ENCODE measurements around the gene CYTH3. TPM values are rescaled to one million over a fixed set of nuclear protein-coding genes. Genes with fewer than 3 reads are reported as not detected.

Gene CYTH3
- total RNA-seq, 1 donor from 2014 or later: 24.9 TPM

GRCh38 chr7:6147627-6148026 is 124.8 kb downstream of the CYTH3 start:
- intact Hi-C loops (cut with DNase I): no loop called here
- no peak for DNase-seq (ENCODE audit: low spot score)

DNA sequence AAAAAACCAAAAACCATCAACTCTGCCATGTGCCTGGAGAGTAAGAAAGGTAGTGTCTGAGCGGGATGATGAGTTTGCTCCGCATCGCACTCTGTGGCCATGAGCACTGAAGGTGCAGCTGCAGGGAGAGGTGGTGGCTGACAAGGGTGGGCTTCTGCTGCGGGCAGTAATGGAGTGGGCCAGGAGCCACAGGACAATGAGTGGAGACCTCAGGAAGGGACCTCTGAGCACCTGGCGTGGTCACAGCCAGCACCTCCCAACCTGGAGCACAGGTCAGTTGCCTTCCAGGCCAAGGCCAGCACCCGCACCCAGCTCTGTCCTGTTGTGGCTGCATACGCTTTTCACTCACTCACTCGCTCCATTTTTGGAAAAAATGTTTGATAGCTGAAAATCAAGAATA is 125.8 kb downstream of the CYTH3 start:
- intact Hi-C loops (cut with DNase I): no loop called here

DNA sequence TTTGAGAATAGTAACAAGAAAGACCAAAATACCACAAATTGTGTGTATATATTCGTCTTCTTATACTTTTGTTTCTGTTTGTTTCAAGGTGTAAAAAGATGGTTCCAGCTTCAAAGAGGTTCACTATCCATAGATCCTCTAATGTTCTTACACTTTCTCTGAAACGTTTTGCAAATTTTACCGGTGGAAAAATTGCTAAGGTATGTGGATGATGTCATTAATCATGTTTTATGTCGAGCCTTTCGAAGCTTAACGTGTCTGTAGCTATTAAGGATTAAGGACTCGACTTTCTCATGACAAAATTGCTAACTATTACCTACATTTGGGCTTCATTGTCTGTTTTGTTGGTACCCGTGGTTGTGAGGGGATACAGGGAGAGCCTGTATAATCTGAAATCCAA is 128.4 kb downstream of the CYTH3 start:
- no peak for DNase-seq (ENCODE audit: low spot score)
- intact Hi-C loops (cut with DNase I): no loop called here

More for the DNA sequence above, 125.8 kb downstream of the CYTH3 start:
- no peak for DNase-seq (ENCODE audit: low spot score)

DNA sequence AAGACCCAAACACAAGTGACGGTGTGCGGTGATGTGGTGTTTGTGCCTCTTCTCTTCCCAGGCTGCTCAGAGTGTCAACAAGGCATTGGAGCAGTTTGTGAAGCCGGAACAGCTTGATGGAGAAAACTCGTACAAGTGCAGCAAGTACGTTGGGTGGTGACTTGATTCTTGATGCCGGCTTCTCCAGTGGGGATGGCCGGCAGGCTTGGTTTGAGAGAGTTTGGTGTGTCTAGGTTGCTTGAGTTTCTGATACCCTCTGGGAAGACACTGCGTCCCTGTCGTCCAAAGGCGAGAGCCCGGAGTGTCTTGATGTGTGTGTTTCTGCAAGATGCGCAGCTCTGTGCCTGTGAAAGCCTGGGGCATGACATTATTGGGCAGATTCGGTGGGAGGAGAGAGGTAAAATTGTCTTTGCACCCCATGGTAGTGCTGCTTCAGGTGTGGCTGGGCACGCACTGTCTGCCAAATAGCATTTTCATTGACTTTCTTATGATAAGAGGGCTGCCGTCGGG is 129.5 kb downstream of the CYTH3 start:
- DNase-seq (ENCODE audit: low spot score): no peak
- intact Hi-C loops (cut with DNase I): no loop called here

DNA sequence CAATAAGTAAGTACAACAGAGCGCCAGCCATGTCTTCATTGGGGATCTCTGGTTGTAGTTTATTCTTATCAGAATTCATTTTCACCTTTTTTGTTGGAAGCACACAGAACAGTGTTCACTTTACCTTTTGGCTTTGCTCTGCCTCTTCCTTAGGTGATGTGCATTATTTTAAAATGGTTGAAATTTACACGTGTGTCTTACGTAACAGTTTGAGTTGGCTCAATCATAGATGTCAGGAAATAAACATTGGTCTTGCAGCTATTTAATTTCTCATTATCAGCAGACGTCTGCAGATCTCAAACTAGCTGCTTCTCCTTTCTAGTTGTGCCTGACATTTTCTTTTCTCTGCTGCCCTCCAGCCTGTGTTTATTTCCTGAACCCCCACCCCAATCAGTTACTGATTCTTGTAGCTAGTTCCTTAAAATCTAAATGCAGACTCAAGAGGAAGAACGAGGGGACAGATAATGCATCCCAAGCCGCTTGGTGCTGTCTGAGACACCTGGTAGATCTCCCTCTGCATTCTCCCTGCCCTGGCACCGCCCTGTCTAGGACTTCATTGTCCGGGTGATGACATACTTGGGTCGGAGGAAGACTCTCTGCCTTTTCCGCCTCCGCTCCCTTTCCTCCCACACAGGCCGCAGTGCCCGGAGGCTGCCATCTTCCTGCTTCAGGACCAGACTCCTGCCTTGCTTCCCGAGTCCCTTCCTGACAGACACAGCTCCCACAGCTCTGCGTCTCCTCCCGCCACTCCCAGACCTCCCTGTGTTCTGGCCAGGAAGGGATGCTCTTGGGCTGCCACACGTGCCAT is 133.0 kb downstream of the CYTH3 start:
- no peak for DNase-seq (ENCODE audit: low spot score)
- intact Hi-C loops (cut with DNase I): no loop called here

DNA sequence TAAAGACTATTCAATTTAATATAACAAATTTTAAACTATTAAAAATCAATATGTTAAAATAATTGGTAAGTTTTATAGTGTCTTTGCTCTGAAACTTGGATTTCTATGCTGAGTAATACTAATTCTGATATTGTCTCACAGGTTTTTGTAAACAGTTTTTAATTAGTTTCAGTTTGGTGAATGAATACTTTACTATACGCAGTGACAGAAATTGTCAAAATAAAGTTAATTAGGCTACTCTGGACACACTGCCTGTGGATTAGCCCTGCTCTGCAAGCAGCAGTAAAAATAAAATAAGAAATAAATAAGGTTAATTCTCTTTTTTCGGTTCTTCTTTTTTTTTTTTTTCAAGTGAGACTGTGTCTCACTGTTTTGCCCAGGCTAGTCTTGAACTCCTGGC is 135.9 kb downstream of the CYTH3 start:
- intact Hi-C loops (cut with DNase I): no loop called here
- DNase-seq (ENCODE audit: low spot score): no peak

GRCh38 chr7:6133249-6133648 is 139.2 kb downstream of the CYTH3 start:
- DNase-seq (ENCODE audit: low spot score): no peak
- intact Hi-C loops (cut with DNase I): no loop called here

- intact Hi-C loops (cut with DNase I): no loop called here
- DNase-seq (ENCODE audit: low spot score): no peak
Measured at GRCh38 chr7:6130007-6130587, 142.3 kb downstream of the CYTH3 start.

- no peak for DNase-seq (ENCODE audit: low spot score)
- intact Hi-C loops (cut with DNase I): no loop called here
Measured at GRCh38 chr7:6128205-6128604, 144.2 kb downstream of the CYTH3 start.

DNA sequence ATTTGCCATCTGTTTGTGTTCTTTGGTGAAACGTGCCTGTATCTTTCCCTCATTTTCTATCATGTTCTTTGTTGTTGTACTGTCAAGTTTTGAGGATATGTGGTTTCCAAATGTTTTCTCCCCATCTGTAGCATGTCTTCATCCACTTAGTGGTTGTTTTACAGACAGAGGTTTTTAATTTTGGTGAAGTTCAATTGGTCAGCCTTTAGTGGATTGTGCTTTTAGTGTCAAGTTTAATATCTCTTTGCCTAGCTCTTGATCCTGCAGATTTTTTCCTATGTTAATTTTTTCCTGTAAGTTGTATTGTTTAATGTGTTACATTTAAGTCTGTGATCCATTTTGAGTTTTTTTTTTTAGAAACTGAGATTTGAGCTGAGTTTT is 145.3 kb downstream of the CYTH3 start:
- no peak for DNase-seq (ENCODE audit: low spot score)
- intact Hi-C loops (cut with DNase I): no loop called here

DNA sequence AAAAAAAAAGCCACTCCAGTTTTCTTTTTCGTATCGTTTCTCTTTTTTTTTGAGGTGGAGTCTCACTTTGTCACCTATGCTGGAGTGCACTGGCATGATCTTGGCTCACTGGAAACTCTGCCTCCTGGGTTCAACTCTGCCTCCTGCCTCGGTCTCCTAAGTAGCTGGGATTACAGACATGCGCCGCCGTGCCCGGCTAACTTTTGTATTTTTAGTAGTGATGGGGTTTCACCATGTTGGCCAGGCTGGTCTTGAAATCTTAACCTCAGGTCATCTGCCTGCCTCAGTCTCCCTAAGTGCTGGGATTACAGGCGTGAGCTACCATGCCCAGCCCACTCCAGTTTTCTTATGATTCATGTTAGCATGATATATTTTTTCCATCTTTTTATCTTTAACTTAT is 148.6 kb downstream of the CYTH3 start:
- intact Hi-C loops (cut with DNase I): no loop called here
- DNase-seq (ENCODE audit: low spot score): no peak

DNA sequence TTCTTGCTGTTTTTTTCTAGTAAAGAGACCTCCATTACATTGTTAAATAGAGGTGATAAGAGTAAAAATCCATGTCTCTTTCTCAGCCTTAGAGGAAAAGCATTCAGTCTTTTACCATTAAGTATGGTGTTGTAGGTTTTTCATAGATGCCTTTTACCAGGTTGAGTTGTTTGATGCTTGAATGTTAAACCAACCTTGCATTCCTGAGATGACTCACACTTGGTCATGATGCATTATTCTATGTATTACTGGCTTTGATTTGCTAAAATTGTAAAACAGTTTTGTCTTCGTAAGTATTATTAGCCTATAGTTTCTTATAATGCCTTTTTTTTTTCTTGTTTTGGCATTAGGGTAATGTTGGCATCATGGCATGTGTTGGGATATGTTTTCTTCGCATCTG is 151.3 kb downstream of the CYTH3 start:
- no peak for DNase-seq (ENCODE audit: low spot score)
- intact Hi-C loops (cut with DNase I): no loop called here

GRCh38 chr7:6117533-6117932 is 154.9 kb downstream of the CYTH3 start:
- intact Hi-C loops (cut with DNase I): no loop called here
- DNase-seq (ENCODE audit: low spot score): no peak

DNA sequence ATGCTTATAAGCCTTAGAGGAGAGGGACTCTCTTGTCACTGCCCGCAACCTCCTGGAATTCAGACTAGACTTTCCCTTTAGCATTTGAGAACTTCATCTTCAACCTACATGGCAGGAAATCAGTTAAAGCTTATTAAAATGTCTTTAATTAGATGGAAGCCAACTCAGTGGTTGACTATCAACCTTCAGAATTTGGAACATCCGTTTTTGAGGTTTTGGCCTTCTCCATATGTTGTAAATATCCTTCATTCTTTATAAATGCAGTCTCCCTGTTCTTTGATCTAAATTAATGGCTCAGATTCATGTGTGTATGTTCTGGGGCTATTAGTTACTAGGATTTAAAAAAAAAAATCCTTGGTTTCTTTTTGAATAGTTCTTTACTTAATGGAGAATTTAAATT is 156.2 kb downstream of the CYTH3 start:
- intact Hi-C loops (cut with DNase I): no loop called here
- no peak for DNase-seq (ENCODE audit: low spot score)

Other genes with a start within 250 kb of the CYTH3 start
- not detected for gene ANKRD61, start 241.2 kb downstream of the CYTH3 start, total RNA-seq
- 39.6 TPM for gene EIF2AK1, start 213.4 kb downstream of the CYTH3 start, total RNA-seq
- 5.8 TPM for gene USP42, start 167.7 kb downstream of the CYTH3 start, total RNA-seq
- gene FAM220A, start 76.3 kb upstream of the CYTH3 start, total RNA-seq: 18.6 TPM
- gene RAC1, start 101.9 kb upstream of the CYTH3 start, total RNA-seq: 148 TPM
- gene DAGLB, start 175.3 kb upstream of the CYTH3 start, total RNA-seq: 7.3 TPM
- gene KDELR2, start 211.5 kb upstream of the CYTH3 start, total RNA-seq: 61.2 TPM